PC-3 (cell line): ENCODE results near the gene SLC16A13. TPM values are rescaled to one million over a fixed set of nuclear protein-coding genes. Genes with fewer than 3 reads are reported as not detected.

Experiments
- ATAC-seq: fragments of 200-7000 bp; cut with Tn5 transposase; 2 replicates; pipeline ENCODE4 v1.9.1; 2020; ENCODE audit warnings: mild to moderate bottlenecking, moderate library complexity
- BruUV-seq: library from RNA; stranded (reverse); fragments of 400-500 nt; replicated peaks from 2 replicates; lab custom pipeline; 2021; lab: Mats Ljungman, UMichigan
- CTCF ChIA-PET: fragments of 300-600 bp; sonication (Branson Sonifier 250); formaldehyde crosslinking; loops from one replicate; lab custom pipeline; 2022; ENCODE audit warnings: antibody characterized with exemption; lab: Charles Lee
- POLR2A ChIA-PET: fragments of 300-600 bp; sonication (Branson Sonifier 250); formaldehyde crosslinking; loops from one replicate; lab custom pipeline; 2022; ENCODE audit warnings: antibody characterized with exemption; ENCODE audit not compliant: unreplicated experiment; lab: Charles Lee
- DNase-seq: peaks from one replicate; pipeline ENCODE4 v3.0.0-alpha.2; 2015
- H2AFZ ChIP-seq: fragments of 300-600 bp; sonication (generic); 2 replicates; pipeline ENCODE4 v1.6.0; 2016; ENCODE audit warnings: antibody characterized with exemption, low read length
- H3F3A ChIP-seq: fragments of 300-600 bp; sonication (generic); one replicate; pipeline ENCODE4 v1.6.0; 2017; ENCODE audit warnings: antibody characterized with exemption, low read length, control low read depth, mild to moderate bottlenecking; ENCODE audit not compliant: unreplicated experiment
- H3K27ac ChIP-seq: fragments of 300-600 bp; sonication (generic); 2 replicates; pipeline ENCODE4 v1.5.1; 2016; ENCODE audit warnings: mild to moderate bottlenecking, low read length
- H3K27me3 ChIP-seq: fragments of 300-600 bp; sonication (generic); 2 replicates; pipeline ENCODE4 v1.6.1; 2016; ENCODE audit warnings: low read length, mixed read lengths
- H3K36me3 ChIP-seq: fragments of 300-600 bp; sonication (generic); 2 replicates; pipeline ENCODE4 v1.6.1; 2016; ENCODE audit warnings: low read depth, mixed run types, low read length, mixed read lengths
- H3K4me1 ChIP-seq: fragments of 300-600 bp; sonication (generic); 2 replicates; pipeline ENCODE4 v1.5.1; 2016; ENCODE audit warnings: low read length; ENCODE audit not compliant: insufficient read depth
- H3K4me2 ChIP-seq: fragments of 300-600 bp; sonication (generic); 2 replicates; pipeline ENCODE4 v1.6.0; 2016; ENCODE audit warnings: low read length
- H3K4me3 ChIP-seq: fragments of 300-600 bp; sonication (generic); 2 replicates; pipeline ENCODE4 v1.5.1; 2016; ENCODE audit warnings: mild to moderate bottlenecking, low read length, mixed read lengths
- H3K79me2 ChIP-seq: fragments of 300-600 bp; sonication (generic); 2 replicates; pipeline ENCODE4 v1.6.1; 2017; ENCODE audit warnings: low read length, mixed read lengths
- H3K9ac ChIP-seq: fragments of 300-600 bp; sonication (generic); 2 replicates; pipeline ENCODE4 v1.6.0; 2016; ENCODE audit warnings: mild to moderate bottlenecking, low read length
- H3K9me2 ChIP-seq: fragments of 300-600 bp; sonication (generic); replicated peaks from 2 replicates; pipeline ENCODE4 v1.6.1; 2016; ENCODE audit warnings: mixed run types, low read length, mixed read lengths
- H3K9me3 ChIP-seq: fragments of 300-600 bp; sonication (generic); 2 replicates; pipeline ENCODE4 v1.6.1; 2016; ENCODE audit warnings: low read length, mixed read lengths
- H4K20me1 ChIP-seq: fragments of 300-600 bp; sonication (generic); 2 replicates; pipeline ENCODE4 v1.6.1; 2016; ENCODE audit warnings: low read length, mixed read lengths
- CTCF ChIP-seq: fragments of 300-600 bp; sonication (generic); conservative IDR thresholded peaks from 2 replicates; pipeline ENCODE4 v1.5.1; 2017; ENCODE audit warnings: antibody characterized with exemption, low read depth, mild to moderate bottlenecking, low read length
- EZH2 ChIP-seq: fragments of 300-600 bp; sonication (generic); IDR thresholded peaks from one replicate; pipeline ENCODE4 v1.6.1; 2017; ENCODE audit warnings: antibody characterized with exemption, mild to moderate bottlenecking, low read length; ENCODE audit not compliant: unreplicated experiment
- EZH2phosphoT487 ChIP-seq: fragments of 300-600 bp; sonication (generic); IDR thresholded peaks from 2 replicates; pipeline ENCODE4 v1.6.1; 2018; ENCODE audit warnings: mild to moderate bottlenecking, antibody characterized with exemption, low read length, borderline replicate concordance
- intact Hi-C: fragments of 100-400 bp; cut with micrococcal nuclease; formaldehyde crosslinking; loops from 2 replicates; pipeline ENCODE4 v1.9.0; 2023
- total RNA-seq: library from RNA; depleted of rRNA; stranded (reverse); fragments of >200 nt; gene quantifications from 2 replicates; pipeline ENCODE4 v1.2.3, GENCODE V29; 2014

SLC16A13 gene
- total RNA-seq, 1 experiment from 2014 or later: 0.62 TPM

- Histone ChIP-seq H3K9me2 (no peaks in the 10 kb centered on the region), H3K27ac (no peak overlapping the region), H2AFZ (no peak overlapping the region), H3K79me2 (peaks cover 20% of the 10 kb centered on the region), H3K4me1 (peaks cover 7% of the 10 kb centered on the region), H3F3A (no peaks in the 10 kb centered on the region), H3K36me3 (peaks cover 7% of the 10 kb centered on the region), H3K27me3 (no peaks in the 10 kb centered on the region), H3K9ac (no peak overlapping the region), H3K9me3 (no peaks in the 10 kb centered on the region), H4K20me1 (0 out of 2 replicates have a peak, but pooled peaks cover 2% of the 10 kb centered on the region), H3K4me3 (no peak overlapping the region), H3K4me2 (no peak overlapping the region)
- ATAC-seq (no peak), DNase-seq (no peak)
- no TSS peak for BruUV-seq
- no peak for TF ChIP-seq EZH2phosphoT487
- TF ChIP-seq EZH2: no peak
- POLR2A ChIA-PET: no interaction called here
- CTCF ChIA-PET: no interaction called here
- intact Hi-C loops: loop anchor here (2.0 to 5.0 kb wide), 2 partner anchors 95 to 163 kb away; no protein-coding TSS in a partner anchor
Observed at GRCh38 chr17:7005716-7006115, 30.1 kb upstream of the SLC16A13 start.

- BruUV-seq: no TSS peak
- TF ChIP-seq EZH2 (no peak), EZH2phosphoT487 (no peak), CTCF (no peak)
- no peaks in the 10 kb centered on the region for H3K9me2 ChIP-seq
- DNase-seq: no peak
- H3K79me2 ChIP-seq: peaks cover 35% of the 10 kb centered on the region
- H3K4me3 ChIP-seq: no peak overlapping the region
- ChIA-PET CTCF (no interaction called here), POLR2A (no interaction called here)
- H4K20me1 ChIP-seq: 0 out of 2 replicates have a peak, but pooled peaks cover 2% of the 10 kb centered on the region
- H3K27ac ChIP-seq: no peak overlapping the region
- no peaks in the 10 kb centered on the region for H3F3A ChIP-seq
- H3K27me3 ChIP-seq: no peaks in the 10 kb centered on the region
- H3K9ac ChIP-seq: no peak overlapping the region
- no peaks in the 10 kb centered on the region for H3K9me3 ChIP-seq
- ATAC-seq: no peak
- no peak overlapping the region for H2AFZ ChIP-seq
- peaks cover 1% of the 10 kb centered on the region; the same call in 1 of the 2 replicates for H3K36me3 ChIP-seq
- intact Hi-C loops: loop anchor here (5.0 kb wide), 1 partner anchor 165 kb away; no protein-coding TSS in a partner anchor
- no peak overlapping the region for H3K4me2 ChIP-seq
- peaks cover 13% of the 10 kb centered on the region for H3K4me1 ChIP-seq
Observed at GRCh38 chr17:7007143-7007542, 28.7 kb upstream of the SLC16A13 start.

GRCh38 chr17:7010523-7010922 is 25.3 kb upstream of the SLC16A13 start:
- H4K20me1 ChIP-seq: no peaks in the 10 kb centered on the region
- peak overlapping the region; percentile 95 for H3K4me2 ChIP-seq
- no peaks in the 10 kb centered on the region for H3F3A ChIP-seq
- ChIA-PET CTCF (no interaction called here), POLR2A (no interaction called here)
- TF ChIP-seq CTCF: no peak
- TF ChIP-seq EZH2: no peak
- TF ChIP-seq EZH2phosphoT487: no peak
- intact Hi-C loops: no loop called here
- H3K9ac ChIP-seq: no peak overlapping the region
- H3K36me3 ChIP-seq: no peaks in the 10 kb centered on the region
- no TSS peak for BruUV-seq
- H3K9me3 ChIP-seq: no peaks in the 10 kb centered on the region
- DNase-seq (no peak), ATAC-seq (no peak)
- no peaks in the 10 kb centered on the region for H3K27me3 ChIP-seq
- no peak overlapping the region for H2AFZ ChIP-seq
- no peak overlapping the region for H3K27ac ChIP-seq
- H3K79me2 ChIP-seq: peaks cover 55% of the 10 kb centered on the region
- no peaks in the 10 kb centered on the region for H3K9me2 ChIP-seq
- H3K4me3 ChIP-seq: peak overlapping the region; percentile 93
- H3K4me1 ChIP-seq: peaks cover 25% of the 10 kb centered on the region
